ENCODE measurements around the gene CHAD. TPM values are rescaled to one million over a fixed set of nuclear protein-coding genes. Genes with fewer than 3 reads are reported as not detected.

Gene CHAD
- total and polyA plus RNA-seq, 2 of the 13 experiments (the other 11 are each of a cell fraction or from before 2014, with no cell fraction given): 1.4 TPM; not detected in 1

DNA sequence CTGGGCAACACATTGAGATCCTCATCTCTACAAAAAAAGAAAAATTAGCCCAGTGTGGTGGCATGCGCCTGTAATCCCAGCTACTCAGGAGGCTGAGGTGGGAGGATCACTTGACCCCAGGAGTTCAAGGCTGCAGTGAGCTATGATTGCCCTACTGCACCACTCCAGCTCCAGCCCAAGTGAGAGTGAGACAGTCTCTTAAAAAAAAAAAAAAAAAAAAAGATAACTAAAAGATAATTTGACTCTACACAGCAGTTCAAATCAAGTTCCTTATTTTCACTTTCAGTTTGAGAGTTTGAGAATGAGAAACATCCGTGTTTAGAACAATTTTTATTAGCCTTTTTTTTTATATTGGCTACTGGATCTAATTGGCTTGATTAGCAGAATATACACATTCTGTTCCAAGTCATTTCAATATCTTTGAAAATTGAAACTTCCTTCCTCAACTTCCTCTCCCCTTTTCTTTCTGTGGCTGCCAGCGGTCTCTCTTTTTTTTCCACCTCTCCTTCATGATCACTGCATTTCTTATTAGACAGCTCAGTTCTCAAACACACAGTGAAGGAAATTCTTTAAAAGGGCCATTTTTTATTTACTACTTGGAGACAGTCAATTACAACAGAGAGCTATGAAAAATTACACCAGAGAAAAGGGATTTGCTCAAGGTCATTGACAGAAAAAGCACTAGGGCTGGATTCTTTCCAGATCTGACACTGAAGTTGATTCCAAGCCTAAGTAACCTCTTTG lies 47.2 kb downstream of the CHAD start (continued):
- TF ChIP-seq ZNF460 (CRISPR knock-in tag; IDR thresholded peaks at IDR 0.05; ENCODE audit: borderline replicate concordance) (peak; percentile 91), ZNF782 (CRISPR knock-in tag; IDR thresholded peaks at IDR 0.05; ENCODE audit: borderline replicate concordance) (no peak), SP4 (CRISPR knock-in tag; IDR thresholded peaks at IDR 0.05) (0 out of 2 replicates have a peak, but pooled peaks have one; percentile 17), SNRNP70 (IDR thresholded peaks at IDR 0.05; ENCODE audit: low read depth, low read length) (no peak), ZNF772 (CRISPR knock-in tag; IDR thresholded peaks at IDR 0.05) (no peak), ZC3H13 (CRISPR knock-in tag; IDR thresholded peaks at IDR 0.05) (no peak), SOX13 (IDR thresholded peaks at IDR 0.05) (no peak), SOX13 (CRISPR knock-in tag; conservative IDR thresholded peaks at IDR 0.05 in 1 of 2, IDR thresholded peaks at IDR 0.05 in 1 of 2) (0 out of 4 replicates have a peak, but pooled peaks of 1 of the 2 experiments have one; percentile 17), ZNF550 (CRISPR knock-in tag; IDR thresholded peaks at IDR 0.05; ENCODE audit: borderline replicate concordance) (no peak), NR2F6 (IDR thresholded peaks at IDR 0.05) (no peak), NR2F6 (CRISPR knock-in tag; IDR thresholded peaks at IDR 0.05) (peak; percentile 53; the same call in 1 of the 2 replicates), NFIB (CRISPR knock-in tag; IDR thresholded peaks at IDR 0.05; ENCODE audit: borderline replicate concordance) (no peak), MBD4 (IDR thresholded peaks at IDR 0.05; ENCODE audit: borderline replicate concordance, low read length) (0 out of 2 replicates have a peak, but pooled peaks have one; percentile 9), RARA (CRISPR knock-in tag; IDR thresholded peaks at IDR 0.05) (peak; percentile 36; the same call in 1 of the 2 replicates), HIVEP1 (CRISPR knock-in tag; IDR thresholded peaks at IDR 0.05) (no peak), ZNF280D (CRISPR knock-in tag; IDR thresholded peaks at IDR 0.05) (0 out of 2 replicates have a peak, but pooled peaks have one; percentile 44), KLF16 (CRISPR knock-in tag; IDR thresholded peaks at IDR 0.05) (0 out of 4 replicates have a peak, but pooled peaks of 1 of the 2 experiments have one; percentile 28), FOXM1 (CRISPR knock-in tag; IDR thresholded peaks at IDR 0.05) (no peak), HMG20A (CRISPR knock-in tag; IDR thresholded peaks at IDR 0.05; ENCODE audit: borderline replicate concordance) (no peak), ZNF609 (CRISPR knock-in tag; IDR thresholded peaks at IDR 0.05; ENCODE audit: borderline replicate concordance) (no peak), RFX1 (IDR thresholded peaks at IDR 0.05) (no peak), ZNF704 (CRISPR knock-in tag; IDR thresholded peaks at IDR 0.05; ENCODE audit: borderline replicate concordance) (no peak)
